GM04504 (cell line): ENCODE data around the gene DLX2.

Source experiments
- DNase-seq: peaks from one replicate; pipeline ENCODE4 v3.0.0-alpha.2; 2012; ENCODE audit warnings: low read depth

DLX2 gene

DNA sequence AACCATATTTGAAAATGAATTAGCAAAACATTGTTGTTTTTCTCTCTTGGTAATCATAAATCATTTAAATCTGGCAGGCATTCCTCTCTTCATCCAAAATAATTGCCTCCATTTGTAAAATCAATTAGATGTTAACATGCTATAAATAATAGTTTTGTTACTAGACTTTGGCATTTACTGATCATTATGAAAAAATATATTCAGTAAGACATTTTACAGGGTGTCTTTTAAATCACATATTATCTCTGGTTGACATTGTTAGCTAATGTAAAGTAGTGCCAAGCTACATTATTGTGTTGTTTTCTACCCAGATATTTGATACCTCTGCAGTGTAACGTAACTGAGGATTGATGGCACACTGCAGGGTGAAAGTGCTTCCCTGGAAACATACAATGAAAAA is 49.2 kb downstream of the DLX2 start:
- no peak for DNase-seq

DNA sequence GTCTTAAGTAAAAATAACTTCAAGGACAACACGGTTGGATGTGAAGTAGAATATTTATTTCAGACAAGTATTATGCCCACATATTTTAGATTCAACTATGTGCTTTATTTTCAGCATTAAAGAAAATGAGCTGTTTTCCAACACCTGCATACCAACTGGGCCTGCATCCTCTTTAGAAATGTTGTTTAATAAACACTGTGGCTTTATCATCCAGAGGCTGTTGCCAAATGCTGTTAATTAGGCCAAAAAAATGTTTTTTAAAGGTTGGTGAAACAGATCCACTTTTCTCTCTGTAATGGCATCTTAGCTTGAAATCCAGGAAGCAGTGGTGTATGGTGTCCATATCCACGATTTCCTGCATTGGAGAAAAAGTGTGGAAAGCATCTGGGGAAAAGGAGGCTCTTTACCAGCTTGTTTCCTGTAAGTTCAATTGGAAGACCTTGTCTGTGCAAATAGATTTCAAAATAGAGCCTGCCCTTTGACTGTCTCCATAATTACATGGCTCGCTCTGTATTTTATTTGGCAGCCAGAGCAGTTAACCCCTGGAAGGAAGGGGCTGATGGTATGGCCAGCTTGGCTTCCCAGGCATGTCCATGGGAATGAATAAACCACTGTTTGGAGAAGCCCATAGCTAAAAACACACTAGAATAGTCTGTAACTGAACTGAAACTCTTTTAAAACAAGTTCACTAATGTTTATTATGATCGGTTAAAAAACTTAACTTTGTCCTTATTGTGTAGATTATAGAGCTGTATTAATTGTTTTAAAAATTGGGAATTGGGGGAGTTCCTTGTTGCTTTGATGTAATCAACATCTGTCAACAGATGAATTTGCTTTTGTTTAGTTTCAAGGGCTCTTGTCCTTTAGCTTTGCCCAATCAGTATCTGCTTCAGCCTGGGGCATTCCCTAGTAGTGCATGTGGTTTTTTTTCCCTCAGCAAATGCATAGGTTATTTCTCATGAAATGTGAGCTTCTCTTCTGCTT is 50.4 kb downstream of the DLX2 start:
- DNase-seq = peak; percentile 38

GRCh38 chr2:172050479-172051125 is 52.1 kb downstream of the DLX2 start:
- DNase-seq = no peak

DNA sequence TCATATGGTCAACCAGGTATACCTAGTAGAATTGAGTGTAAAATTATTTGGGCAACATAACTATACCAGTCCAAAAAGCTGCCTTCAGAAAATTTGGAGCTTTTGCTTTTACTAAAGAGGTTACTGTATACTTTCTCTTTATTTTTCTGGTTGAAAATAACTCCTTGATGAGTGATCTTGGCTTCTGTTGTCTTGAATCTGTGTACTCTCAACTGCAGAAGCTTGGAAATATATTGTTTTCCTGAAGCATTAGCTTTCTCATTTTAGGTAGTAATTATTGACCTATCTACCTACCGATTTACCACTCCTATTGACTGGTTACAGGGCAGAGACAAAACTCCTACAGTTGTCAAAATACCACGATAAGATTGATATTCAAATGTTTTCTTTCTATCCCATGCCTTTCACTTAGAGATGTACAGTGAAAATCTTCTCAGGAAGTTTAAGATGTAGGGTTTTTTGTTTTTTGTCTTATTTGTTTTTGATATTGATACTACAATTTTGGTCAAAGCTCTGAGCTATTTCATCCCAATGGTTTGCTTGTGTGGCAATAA is 53.1 kb downstream of the DLX2 start:
- no peak for DNase-seq
